ENCODE measurements around the gene BRSK2. TPM values are rescaled to one million over a fixed set of nuclear protein-coding genes. Genes with fewer than 3 reads are reported as not detected.
"Not testable (repeated sequence)": the region's sequence is repeated elsewhere in the genome, so short reads cannot be mapped to it uniquely, and the experiment has no call there.

The BRSK2 gene
- total RNA-seq, 1 donor from 2014 or later = 0.62 TPM

DNA sequence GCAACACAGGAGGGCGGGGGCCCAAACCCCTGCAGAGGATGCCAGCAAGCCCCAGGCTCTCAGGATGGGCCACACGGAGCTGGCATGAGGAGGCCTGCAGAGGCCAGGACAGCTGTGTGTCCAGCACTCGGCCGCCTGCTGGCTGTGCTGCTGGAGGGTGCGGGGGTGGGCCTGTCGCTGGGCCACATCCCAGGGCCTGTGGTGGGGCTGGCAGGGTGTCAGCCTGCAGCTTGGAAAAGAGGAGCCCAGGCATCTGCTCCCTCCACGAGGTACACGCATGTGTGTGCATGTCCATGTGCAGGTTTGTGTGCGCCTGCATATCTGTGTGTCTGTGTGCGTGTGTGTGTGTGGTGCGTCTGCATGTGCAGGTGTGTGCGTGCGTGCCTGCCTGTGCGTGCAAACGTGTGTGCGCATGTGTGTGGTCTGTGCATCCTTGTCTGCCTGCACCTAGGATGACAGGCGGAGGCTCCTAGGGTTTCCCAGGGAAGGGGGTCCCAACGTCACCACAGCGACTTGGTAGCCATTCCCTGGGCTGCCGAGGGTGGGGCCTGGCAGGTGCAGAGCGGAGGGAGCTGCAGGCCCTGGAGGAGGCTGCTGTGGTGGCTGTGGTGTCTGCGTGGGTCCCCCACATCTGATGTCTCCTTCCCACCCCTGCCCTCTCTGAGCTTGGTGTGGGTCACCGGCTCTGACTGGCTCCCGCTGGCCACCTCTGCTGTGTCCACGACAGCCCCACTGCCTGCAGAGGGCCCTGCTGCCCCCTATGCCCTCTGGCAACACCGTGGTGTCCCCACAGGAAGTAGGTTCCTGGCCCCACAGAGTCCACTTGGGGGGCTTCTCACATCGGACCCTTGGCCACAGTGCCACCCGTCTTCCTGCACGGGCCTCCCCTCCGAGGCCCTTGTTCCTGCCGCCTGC is 17.1 kb downstream of the BRSK2 start:
- Histone ChIP-seq H3K27me3 (ENCODE audit: low read depth) (peaks cover 10% of the 10 kb centered on the region), H3K9me3 (no peaks in the 10 kb centered on the region), H3K27ac (no peak overlapping the region), H3K36me3 (no peaks in the 10 kb centered on the region), H3K4me3 (no peak overlapping the region), H3K4me1 (no peaks in the 10 kb centered on the region)
- TF ChIP-seq, protein P1, sequence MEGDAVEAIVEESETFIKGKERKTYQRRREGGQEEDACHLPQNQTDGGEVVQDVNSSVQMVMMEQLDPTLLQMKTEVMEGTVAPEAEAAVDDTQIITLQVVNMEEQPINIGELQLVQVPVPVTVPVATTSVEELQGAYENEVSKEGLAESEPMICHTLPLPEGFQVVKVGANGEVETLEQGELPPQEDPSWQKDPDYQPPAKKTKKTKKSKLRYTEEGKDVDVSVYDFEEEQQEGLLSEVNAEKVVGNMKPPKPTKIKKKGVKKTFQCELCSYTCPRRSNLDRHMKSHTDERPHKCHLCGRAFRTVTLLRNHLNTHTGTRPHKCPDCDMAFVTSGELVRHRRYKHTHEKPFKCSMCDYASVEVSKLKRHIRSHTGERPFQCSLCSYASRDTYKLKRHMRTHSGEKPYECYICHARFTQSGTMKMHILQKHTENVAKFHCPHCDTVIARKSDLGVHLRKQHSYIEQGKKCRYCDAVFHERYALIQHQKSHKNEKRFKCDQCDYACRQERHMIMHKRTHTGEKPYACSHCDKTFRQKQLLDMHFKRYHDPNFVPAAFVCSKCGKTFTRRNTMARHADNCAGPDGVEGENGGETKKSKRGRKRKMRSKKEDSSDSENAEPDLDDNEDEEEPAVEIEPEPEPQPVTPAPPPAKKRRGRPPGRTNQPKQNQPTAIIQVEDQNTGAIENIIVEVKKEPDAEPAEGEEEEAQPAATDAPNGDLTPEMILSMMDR (IDR thresholded peaks at IDR 0.05) = no peak
- DNase-seq (no peak), ATAC-seq (no peak)
- intact Hi-C loops (cut with DNase I) = no loop called here

- no peak overlapping the region for H3K27ac ChIP-seq
- H3K36me3 ChIP-seq = no peaks in the 10 kb centered on the region
- no peak overlapping the region for H3K4me3 ChIP-seq
- TF ChIP-seq, protein P1 (IDR thresholded peaks at IDR 0.05) = no peak
- intact Hi-C loops (cut with DNase I) = no loop called here
- ATAC-seq = no peak
- no peaks in the 10 kb centered on the region for H3K4me1 ChIP-seq
- DNase-seq = no peak
- no peaks in the 10 kb centered on the region for H3K9me3 ChIP-seq
- H3K27me3 ChIP-seq (ENCODE audit: low read depth) = peaks cover 9% of the 10 kb centered on the region
Observed at GRCh38 chr11:1407668-1408067, 17.9 kb downstream of the BRSK2 start.

- H3K27ac ChIP-seq = no peak overlapping the region
- DNase-seq = no peak
- H3K4me1 ChIP-seq = no peaks in the 10 kb centered on the region
- peaks cover 9% of the 10 kb centered on the region for H3K27me3 ChIP-seq (ENCODE audit: low read depth)
- H3K9me3 ChIP-seq = no peaks in the 10 kb centered on the region
- ATAC-seq = no peak
- TF ChIP-seq, protein P1 (IDR thresholded peaks at IDR 0.05) = no peak
- no peaks in the 10 kb centered on the region for H3K36me3 ChIP-seq
- no peak overlapping the region for H3K4me3 ChIP-seq
- intact Hi-C loops (cut with DNase I) = no loop called here
Observed at GRCh38 chr11:1408346-1408745, 18.6 kb downstream of the BRSK2 start.

DNA sequence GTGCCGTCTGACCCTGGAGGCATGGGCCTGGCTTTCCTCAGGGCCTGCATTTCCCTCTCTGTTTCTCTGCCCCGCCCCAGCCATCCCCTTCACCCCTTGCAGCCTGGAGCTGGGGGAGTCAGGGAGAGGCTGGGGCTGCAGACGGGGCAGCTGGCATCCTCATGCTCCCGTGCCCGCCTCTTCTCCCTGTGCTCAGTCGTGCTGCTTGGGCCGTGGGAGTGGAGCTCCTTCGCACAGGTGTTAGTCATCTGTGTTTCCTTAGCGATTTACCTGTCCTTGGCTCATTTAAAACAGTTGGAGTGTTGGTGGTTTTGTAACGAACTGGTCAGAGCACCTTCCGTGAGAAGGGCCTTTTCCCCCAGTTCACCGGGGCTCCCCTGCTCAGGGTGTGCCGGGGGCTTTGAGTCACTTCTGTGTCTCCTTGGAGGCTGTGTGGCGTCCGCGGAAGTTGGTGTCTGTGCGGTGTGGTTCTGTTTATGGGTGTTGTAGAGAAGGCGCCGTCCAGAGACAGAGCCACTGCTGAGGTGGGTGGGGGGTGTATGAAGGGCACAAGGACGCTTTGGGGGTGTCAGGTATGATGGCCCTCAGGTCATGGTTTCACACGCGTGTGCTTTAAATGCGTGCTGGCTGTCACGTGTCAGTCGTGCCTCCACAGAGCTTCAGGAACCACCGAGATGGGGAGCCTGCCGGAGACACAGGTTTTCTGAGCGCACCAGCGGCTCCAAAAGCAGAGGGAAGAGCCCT is 19.5 kb downstream of the BRSK2 start:
- peaks cover 8% of the 10 kb centered on the region for H3K27me3 ChIP-seq (ENCODE audit: low read depth)
- H3K27ac ChIP-seq = no peak overlapping the region
- DNase-seq (no peak), ATAC-seq (no peak)
- TF ChIP-seq, protein P1 (IDR thresholded peaks at IDR 0.05) = no peak
- no peaks in the 10 kb centered on the region for H3K36me3 ChIP-seq
- H3K9me3 ChIP-seq = no peaks in the 10 kb centered on the region
- intact Hi-C loops (cut with DNase I) = no loop called here
- H3K4me1 ChIP-seq = no peaks in the 10 kb centered on the region
- H3K4me3 ChIP-seq = no peak overlapping the region

GRCh38 chr11:1409852-1410125 is 20.1 kb downstream of the BRSK2 start:
- H3K4me1 ChIP-seq; intact Hi-C loops (cut with DNase I); H3K9me3 ChIP-seq; H3K4me3 ChIP-seq; H3K36me3 ChIP-seq; H3K27me3 ChIP-seq (ENCODE audit: low read depth); ATAC-seq; DNase-seq; H3K27ac ChIP-seq: not testable (repeated sequence)
